Measurements from ENCODE around the gene NTM.

DNA sequence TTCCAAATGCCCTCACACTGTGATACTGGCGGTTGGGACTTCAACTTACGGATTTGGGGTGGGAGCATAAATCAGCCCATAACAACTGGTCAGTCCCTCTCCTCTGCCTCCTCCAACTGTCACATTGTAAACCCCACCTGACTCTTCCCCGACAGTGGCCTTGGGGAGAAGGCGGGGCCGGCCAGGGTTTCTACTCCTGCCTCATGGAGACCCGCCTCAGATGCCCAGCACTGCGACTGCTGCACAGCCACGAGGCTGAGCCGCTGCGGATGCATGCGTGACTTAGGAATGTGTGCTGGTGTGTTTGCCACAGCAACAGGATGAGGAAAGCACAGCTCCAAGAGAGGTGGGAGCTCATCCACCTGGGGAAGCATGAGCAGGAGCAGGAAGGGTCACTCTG is 914.2 kb downstream of the NTM start:
- TF ChIP-seq EZH2 (IDR thresholded peaks at IDR 0.05; ENCODE audit: insufficient read depth, poor library complexity, severe bottlenecking), result no peak
- no peak for TF ChIP-seq EZH2phosphoT487 (IDR thresholded peaks at IDR 0.05; ENCODE audit: insufficient read depth, low read depth)

Data from GM23248 (cell line).